ENCODE measurements around the gene NCAPH2.

NCAPH2 gene

GRCh38 chr22:50526108-50526833, 18.2 kb downstream of the NCAPH2 start:
- peak; percentile 59 for DNase-seq (ENCODE audit: low read depth)
- TF ChIP-seq, protein P1, sequence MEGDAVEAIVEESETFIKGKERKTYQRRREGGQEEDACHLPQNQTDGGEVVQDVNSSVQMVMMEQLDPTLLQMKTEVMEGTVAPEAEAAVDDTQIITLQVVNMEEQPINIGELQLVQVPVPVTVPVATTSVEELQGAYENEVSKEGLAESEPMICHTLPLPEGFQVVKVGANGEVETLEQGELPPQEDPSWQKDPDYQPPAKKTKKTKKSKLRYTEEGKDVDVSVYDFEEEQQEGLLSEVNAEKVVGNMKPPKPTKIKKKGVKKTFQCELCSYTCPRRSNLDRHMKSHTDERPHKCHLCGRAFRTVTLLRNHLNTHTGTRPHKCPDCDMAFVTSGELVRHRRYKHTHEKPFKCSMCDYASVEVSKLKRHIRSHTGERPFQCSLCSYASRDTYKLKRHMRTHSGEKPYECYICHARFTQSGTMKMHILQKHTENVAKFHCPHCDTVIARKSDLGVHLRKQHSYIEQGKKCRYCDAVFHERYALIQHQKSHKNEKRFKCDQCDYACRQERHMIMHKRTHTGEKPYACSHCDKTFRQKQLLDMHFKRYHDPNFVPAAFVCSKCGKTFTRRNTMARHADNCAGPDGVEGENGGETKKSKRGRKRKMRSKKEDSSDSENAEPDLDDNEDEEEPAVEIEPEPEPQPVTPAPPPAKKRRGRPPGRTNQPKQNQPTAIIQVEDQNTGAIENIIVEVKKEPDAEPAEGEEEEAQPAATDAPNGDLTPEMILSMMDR (conservative IDR thresholded peaks at IDR 0.05; ENCODE audit: control insufficient read depth, insufficient read depth, low read depth, low read length), result no peak
- peak overlapping the region; percentile 48 for H3K4me3 ChIP-seq (ENCODE audit: control insufficient read depth, low read depth, low read length)

- DNase-seq (ENCODE audit: low read depth), result peak; percentile 50
- peak overlapping the region; percentile 48 for H3K4me3 ChIP-seq (ENCODE audit: control insufficient read depth, low read depth, low read length)
- TF ChIP-seq, protein P1 (conservative IDR thresholded peaks at IDR 0.05; ENCODE audit: control insufficient read depth, insufficient read depth, low read depth, low read length), result no peak
Observed at GRCh38 chr22:50526834-50527801, 19.1 kb downstream of the NCAPH2 start.

DNA sequence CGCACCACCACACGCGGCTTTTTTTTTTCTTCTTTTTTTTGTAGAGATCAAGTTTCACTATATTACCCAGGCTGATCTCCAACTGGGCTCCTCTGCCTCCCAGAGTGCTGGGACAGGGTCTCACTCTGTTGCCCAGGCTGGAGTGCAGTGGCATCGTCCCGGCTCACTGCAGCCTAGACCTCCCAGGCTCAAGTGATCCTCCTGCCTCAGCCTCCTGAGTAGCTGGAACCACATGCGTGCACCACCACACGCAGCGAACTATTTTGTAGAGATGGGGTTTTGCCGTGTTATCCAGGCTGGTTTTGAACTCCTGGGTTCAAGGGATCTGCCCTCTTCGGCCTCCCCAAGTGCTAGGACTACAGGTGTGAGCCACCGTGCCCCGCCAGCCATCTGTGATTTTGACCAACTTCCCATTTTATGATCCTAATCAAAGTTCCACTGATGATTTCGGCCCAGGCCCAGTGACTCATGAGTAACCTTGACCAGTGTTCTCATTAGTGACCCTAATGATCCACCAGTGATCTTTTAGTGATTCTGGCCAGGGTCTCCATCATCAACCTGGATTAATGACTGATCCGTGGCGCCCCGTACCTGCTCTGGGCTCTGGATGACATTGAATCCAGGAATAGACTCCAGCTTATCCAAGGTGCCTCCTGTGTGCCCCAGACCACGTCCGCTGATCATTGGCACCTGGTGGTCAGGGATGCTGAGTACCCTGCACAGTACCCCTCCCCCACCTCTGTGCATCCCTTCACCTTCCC, 20.1 kb downstream of the NCAPH2 start:
- no peak overlapping the region for H3K4me3 ChIP-seq (ENCODE audit: control insufficient read depth, low read depth, low read length)
- TF ChIP-seq, protein P1 (conservative IDR thresholded peaks at IDR 0.05; ENCODE audit: control insufficient read depth, insufficient read depth, low read depth, low read length), result no peak
- DNase-seq (ENCODE audit: low read depth), result no peak

GRCh38 chr22:50528682-50529415, 20.8 kb downstream of the NCAPH2 start:
- TF ChIP-seq, protein P1 (conservative IDR thresholded peaks at IDR 0.05; ENCODE audit: control insufficient read depth, insufficient read depth, low read depth, low read length), result no peak
- DNase-seq (ENCODE audit: low read depth), result no peak
- H3K4me3 ChIP-seq (ENCODE audit: control insufficient read depth, low read depth, low read length), result peak overlapping the region; percentile 52

GRCh38 chr22:50529416-50529896, 21.4 kb downstream of the NCAPH2 start:
- DNase-seq (ENCODE audit: low read depth), result no peak
- peak overlapping the region; percentile 52 for H3K4me3 ChIP-seq (ENCODE audit: control insufficient read depth, low read depth, low read length)
- TF ChIP-seq, protein P1 (conservative IDR thresholded peaks at IDR 0.05; ENCODE audit: control insufficient read depth, insufficient read depth, low read depth, low read length), result no peak

Data from fibroblast of mammary gland (primary cell).